T-helper 2 cell (primary cell): ENCODE results near the gene ADIPOR2.
A peak's percentile ranks its signal among the peaks of the same experiment; 100 is the strongest.

ENCODE experiments used
- DNase-seq, 5 experiments: peaks; one replicate each; pipeline versions ENCODE4 v3.0.0 to v3.0.0-alpha.2; 2012 to 2022
- total RNA-seq, 2 donors: gene quantifications; one replicate each; lab custom pipeline; 2026; lab: John Stamatoyannopoulos, UW

ADIPOR2 gene
- 26.8 to 35.6 reads per million in 2 donors for total RNA-seq

GRCh38 chr12:1690578-1691122, at the start of gene ADIPOR2:
TSS of gene ADIPOR2 (plus strand) at chr12:1691070. CDS start at chr12:1754344, 63,274 bp downstream.
- peak; percentile 86 to 99 (median 91) for DNase-seq

GRCh38 chr12:1642513-1642912, 48.4 kb upstream of the ADIPOR2 start:
- DNase-seq, result no peak

- no peak for DNase-seq
Observed at GRCh38 chr12:1643043-1643442, 47.8 kb upstream of the ADIPOR2 start.

DNA sequence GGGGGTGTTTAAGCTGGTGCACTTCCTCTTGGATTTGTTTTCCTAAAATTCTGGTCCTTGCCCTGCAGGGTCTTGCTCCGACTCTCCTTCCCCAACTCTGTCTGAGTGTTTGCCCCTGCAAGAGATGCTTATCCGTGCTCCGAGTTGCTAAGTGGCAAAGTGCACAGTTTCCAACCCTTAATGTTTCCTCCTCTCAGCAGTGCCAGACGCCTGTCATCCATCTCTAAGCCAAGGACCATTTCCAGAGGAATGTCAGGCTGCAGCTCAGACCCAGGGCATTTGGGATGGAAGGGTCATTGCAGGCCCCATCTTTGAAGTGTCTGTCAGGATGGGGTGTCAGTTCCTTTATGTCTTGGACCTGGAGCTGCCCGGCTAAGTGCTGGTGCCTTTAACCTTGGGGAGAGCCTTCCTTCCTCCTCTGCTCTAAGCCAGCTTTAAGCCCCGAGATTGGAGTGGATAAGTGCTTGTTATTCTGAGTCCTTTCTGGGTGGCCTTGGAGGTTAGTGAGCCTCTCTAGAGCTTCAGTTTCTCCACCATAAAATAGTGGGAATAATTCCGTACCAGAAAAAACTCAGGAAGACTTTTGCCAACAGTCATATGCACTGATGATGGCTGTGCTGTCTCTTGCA, 46.9 kb upstream of the ADIPOR2 start:
- no peak for DNase-seq

DNA sequence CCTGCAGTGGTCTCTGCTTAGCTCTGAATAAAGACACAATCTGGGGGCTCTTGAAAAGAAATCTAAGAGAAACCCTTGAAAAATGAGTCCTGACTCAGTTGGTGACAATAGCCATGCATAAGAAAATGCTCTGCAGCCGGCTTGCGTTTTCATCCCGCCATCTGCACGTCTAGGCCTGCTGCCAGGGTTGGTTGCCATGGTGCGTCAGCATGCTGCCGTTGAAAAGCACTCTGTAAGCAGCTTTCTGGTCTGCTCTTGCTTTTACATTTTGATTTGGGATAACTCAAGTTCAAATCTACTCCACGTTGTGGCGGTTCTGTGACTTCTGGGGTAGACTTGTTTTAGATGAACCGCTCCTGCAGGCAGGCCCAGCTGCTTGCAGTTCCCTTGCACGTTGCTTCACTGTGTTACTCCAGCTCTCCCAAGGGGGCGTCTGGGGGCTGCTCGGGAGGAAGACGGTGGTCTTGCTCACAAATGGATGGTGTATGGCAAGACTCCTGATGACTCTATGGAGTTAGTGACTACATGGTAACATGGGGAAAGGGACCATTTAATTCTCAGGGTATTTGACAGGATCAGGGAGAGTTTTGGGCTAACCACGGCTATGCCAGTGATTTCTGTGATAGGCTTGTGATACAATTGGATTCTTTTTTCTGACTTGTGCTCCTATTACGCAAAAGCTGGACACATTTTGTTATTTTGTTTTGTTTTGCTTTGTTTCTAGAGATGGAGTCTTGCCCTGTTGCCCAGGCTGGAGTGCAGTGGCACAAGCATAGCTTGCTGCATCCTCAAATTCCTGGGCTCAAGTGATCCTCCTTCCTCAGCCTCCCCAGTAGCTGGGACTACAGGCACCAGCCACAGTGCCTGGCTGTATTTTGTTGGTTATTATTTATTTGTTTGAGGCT, 46.1 kb upstream of the ADIPOR2 start:
- DNase-seq, result no peak

DNA sequence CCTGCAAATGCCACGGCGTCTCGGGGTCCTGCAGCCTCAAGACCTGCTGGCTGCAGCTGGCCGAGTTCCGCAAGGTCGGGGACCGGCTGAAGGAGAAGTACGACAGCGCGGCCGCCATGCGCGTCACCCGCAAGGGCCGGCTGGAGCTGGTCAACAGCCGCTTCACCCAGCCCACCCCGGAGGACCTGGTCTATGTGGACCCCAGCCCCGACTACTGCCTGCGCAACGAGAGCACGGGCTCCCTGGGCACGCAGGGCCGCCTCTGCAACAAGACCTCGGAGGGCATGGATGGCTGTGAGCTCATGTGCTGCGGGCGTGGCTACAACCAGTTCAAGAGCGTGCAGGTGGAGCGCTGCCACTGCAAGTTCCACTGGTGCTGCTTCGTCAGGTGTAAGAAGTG, 45.1 kb upstream of the ADIPOR2 start:
- no peak for DNase-seq

- no peak for DNase-seq
Observed at GRCh38 chr12:1646569-1647284, 44.1 kb upstream of the ADIPOR2 start.

- DNase-seq, result no peak
Observed at GRCh38 chr12:1647285-1647669, 43.6 kb upstream of the ADIPOR2 start.

- no peak for DNase-seq
Observed at GRCh38 chr12:1650260-1650977, 40.5 kb upstream of the ADIPOR2 start.

DNA sequence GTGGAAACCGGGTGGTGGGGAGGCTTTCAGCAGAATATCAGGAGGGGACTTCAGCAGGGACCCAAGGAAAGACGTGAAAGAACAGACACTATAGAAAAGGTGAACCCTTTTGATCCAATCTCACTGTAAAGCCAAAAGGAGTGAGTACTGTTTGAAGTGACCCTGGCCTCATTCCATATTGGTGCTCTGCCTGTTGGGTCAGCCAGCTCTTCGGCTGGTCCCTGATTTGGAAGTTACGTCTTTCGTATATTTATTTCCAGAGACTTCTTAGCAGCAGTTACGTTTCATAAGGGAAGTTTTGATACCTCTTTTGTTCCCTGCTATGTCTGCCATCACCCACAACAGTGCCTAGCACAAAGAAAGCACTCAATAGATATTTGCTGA, 39.9 kb upstream of the ADIPOR2 start:
- DNase-seq, result no peak

DNA sequence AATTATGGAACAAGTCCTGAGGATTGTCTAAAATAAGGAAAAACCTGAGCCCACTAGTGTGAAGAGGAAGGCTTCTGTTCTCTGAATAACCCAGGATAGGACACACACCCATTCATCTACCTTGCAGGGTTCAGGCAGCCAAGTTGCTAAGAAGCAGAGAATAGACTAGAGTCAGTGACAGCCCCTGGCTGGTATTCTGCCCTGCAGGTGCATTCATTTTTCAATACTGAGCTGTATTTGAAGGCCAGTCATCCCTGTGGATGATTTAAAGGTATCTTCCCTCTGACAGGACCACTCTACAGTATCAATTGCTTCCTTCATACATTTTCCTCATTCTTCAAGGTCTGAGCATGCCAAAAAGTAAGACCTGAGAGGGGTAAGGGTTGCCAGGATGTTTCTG, 38.9 kb upstream of the ADIPOR2 start:
- DNase-seq, result no peak

DNA sequence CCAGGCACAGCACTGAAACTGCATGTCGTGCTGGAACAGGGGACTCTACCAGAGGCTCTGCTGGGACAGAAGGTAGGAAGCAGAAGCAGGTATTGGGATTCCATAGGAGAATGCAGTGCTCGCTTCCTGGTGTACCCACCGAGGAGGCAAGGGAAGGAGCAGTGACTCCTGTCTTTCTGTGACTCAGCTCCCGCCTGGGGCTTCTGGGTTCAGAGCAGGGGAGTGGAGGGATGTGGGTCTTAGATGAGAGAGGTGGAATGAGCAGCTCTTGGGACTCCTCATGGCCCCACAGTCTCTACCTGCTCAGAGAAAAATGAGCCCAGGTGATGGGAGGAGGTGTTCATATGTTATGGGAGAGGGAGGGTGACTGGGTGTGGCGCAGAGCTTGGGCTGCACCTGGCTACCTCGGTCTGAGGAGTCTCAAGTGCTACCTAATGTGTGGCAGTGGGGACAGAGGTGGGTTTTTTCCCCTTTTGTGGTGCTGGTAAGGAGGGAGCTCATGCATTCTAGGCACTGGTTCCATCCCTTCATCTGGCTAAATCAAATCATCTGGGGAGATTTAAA, 35.6 kb upstream of the ADIPOR2 start:
- DNase-seq, result no peak

DNA sequence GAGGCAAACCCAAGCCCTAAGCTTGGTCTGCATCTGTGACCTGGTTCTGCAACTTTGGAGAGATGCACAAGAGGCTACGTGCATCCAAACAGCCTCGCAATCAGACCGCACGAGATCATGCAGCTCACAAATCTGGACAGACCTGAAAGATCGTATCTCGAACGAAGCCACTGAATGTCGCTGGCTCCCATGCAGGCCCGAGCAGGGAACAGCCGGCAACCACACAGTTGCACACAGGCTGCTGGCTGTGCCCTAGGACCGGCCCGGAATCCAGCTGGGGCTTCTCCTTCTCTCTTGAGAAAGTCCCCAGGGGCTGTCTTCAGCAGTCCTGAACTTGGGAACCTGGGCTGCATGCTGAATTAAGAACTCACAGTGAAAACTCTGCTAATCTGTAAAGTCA, 34.0 kb upstream of the ADIPOR2 start:
- DNase-seq, result no peak

- DNase-seq, result no peak
Observed at GRCh38 chr12:1657688-1658087, 33.2 kb upstream of the ADIPOR2 start.

DNA sequence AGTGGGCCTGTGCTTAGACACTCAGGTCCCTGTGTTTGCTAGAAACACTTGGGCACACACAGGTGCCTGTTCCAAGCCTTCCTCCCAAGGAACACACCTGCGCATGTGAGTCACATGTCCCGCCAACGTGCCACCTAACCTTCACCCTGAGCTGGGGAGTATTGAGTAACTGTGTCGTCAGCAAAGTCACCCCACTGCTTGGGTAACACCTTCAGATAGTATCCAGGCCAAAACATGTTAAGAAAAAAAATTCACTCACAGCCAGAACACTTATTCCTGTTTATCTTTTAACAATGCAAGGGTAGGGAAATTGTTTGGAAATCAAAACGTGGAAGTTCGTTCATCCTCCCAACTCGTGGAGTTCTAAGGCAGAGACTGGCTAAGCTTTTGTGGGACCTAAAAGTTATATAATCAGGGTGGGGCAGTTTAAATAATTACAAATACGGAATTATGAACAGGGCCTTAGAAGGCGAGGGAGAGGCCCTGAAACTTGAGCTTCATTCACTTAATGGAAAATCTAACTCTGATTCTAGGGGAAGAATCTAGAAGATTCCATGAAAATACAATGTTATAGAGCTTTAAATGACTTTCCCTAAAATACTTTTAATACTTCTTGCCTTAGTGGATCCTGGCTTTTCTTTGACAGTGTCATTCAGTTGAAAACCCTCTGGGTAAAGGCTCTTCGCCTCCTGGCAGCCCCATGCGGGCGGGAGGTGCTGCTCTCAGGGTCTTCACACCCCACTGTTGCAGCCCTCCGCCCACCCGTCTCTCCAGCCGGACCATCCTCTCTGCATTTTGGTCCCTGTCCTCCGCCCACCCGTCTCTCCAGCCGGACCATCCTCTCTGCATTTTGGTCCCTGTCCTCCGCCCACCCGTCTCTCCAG, 30.3 kb upstream of the ADIPOR2 start:
- peak in 3 of 5 experiments; percentile 50 to 72 (median 59) for DNase-seq

- peak; percentile 60 to 94 (median 79) for DNase-seq
Observed at GRCh38 chr12:1661553-1662335, 29.1 kb upstream of the ADIPOR2 start.

- peak in 3 of 5 experiments; percentile 18 to 54 (median 38) for DNase-seq
Observed at GRCh38 chr12:1662761-1663439, 28.0 kb upstream of the ADIPOR2 start.

GRCh38 chr12:1663440-1664132, 27.3 kb upstream of the ADIPOR2 start:
- peak in 1 of 5 experiments; percentile 19 for DNase-seq

DNA sequence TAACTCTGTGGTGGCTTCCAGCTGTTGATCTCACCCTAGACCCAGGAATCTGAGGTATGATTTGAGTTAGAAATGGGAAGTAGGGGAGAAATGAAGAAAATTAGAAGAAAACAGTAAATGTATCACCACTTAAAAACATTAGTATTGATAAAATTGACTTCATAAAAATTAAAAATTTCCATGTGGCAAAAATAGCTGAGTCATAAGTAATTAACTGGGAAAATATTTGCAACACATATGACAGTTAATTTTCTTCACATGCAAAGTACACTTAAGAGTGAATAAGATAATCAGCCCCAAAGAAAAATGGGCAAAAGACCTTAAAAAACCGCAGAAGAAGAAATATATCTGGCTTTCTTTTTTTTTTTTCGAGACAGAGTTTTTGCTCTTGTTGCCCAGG, 25.5 kb upstream of the ADIPOR2 start:
- DNase-seq, result no peak
